Erythroblast (primary cell): Measurements from ENCODE around the gene PRMT6.
A peak's percentile ranks its signal among the peaks of the same experiment; 100 is the strongest.
"Not testable (repeated sequence)": the region's sequence is repeated elsewhere in the genome, so short reads cannot be mapped to it uniquely, and the experiment has no call there.

ENCODE experiments used
- DNase-seq, 2 experiments: peaks; one replicate each; lab custom pipeline; 2025; lab: John Stamatoyannopoulos, UW
- GATA1 ChIP-seq: IDR thresholded peaks from 2 replicates; pipeline ENCODE4 v1.6.1; 2011; ENCODE audit warnings: low read depth, mild to moderate bottlenecking, control low read depth, low read length, moderate library complexity
- POLR2A ChIP-seq: IDR thresholded peaks from 2 replicates; pipeline ENCODE4 v1.6.1; 2011; ENCODE audit warnings: mild to moderate bottlenecking, low read length

Gene PRMT6

GRCh38 chr1:107056426-107057196 is at the start of gene PRMT6:
Gene PRMT6 (plus strand): TSS chr1:107056674. CDS start chr1:107056716, 42 bp downstream.
- DNase-seq = peak; percentile 85 to 86
- TF ChIP-seq GATA1 (no peak), POLR2A (peak; percentile 75)

DNA sequence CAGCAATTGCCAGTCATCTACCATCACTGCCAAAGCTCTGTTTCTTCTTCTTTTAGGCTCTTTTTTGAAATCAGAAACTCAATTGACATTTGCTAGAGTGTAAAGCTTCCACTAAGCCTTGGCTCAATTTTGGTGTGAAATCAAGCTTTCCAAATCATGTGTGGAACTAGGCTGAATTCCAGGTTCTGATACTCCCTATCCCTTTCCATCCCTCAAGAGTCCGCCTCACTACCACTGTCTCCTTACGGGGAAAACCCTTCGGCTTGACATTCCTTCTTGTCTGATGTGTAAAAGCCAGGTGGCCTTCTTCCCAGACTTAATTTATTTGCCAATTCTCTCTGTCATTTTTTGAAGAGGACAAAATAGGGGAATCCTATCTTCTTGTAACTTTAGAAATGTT is 47.2 kb upstream of the PRMT6 start:
- TF ChIP-seq POLR2A (no peak), GATA1 (no peak)
- DNase-seq = no peak

DNA sequence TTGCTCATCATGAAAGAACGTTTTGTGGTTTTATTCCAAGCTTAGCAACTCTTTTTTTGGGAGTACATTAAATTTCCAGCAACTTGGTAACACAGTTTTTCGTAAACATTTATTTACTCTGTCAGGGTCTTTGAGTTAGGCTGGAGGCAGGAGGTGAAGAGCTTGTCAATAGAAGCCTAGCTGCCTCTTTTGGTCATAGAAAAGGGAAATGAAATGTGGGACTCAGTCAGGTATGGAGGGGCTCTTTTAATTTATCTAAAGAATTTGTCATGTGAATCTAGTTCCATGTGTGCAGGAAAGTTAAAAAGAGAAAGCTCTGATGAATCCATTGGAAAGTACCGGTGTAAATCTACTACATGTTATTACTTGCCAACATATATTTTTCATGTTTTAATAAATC is 45.9 kb upstream of the PRMT6 start:
- DNase-seq = no peak
- no peak for TF ChIP-seq POLR2A
- TF ChIP-seq GATA1 = no peak

GRCh38 chr1:107016376-107016978 is 40.0 kb upstream of the PRMT6 start:
- TF ChIP-seq GATA1 (no peak), POLR2A (no peak)
- DNase-seq = no peak

- TF ChIP-seq GATA1 = no peak
- no peak for TF ChIP-seq POLR2A
- DNase-seq = no peak
Measured at GRCh38 chr1:107018445-107018844, 38.0 kb upstream of the PRMT6 start.

GRCh38 chr1:107019166-107019565 is 37.3 kb upstream of the PRMT6 start:
- DNase-seq = no peak
- no peak for TF ChIP-seq GATA1
- no peak for TF ChIP-seq POLR2A

GRCh38 chr1:107038874-107039273 is 17.6 kb upstream of the PRMT6 start:
- not testable (repeated sequence) for DNase-seq

DNA sequence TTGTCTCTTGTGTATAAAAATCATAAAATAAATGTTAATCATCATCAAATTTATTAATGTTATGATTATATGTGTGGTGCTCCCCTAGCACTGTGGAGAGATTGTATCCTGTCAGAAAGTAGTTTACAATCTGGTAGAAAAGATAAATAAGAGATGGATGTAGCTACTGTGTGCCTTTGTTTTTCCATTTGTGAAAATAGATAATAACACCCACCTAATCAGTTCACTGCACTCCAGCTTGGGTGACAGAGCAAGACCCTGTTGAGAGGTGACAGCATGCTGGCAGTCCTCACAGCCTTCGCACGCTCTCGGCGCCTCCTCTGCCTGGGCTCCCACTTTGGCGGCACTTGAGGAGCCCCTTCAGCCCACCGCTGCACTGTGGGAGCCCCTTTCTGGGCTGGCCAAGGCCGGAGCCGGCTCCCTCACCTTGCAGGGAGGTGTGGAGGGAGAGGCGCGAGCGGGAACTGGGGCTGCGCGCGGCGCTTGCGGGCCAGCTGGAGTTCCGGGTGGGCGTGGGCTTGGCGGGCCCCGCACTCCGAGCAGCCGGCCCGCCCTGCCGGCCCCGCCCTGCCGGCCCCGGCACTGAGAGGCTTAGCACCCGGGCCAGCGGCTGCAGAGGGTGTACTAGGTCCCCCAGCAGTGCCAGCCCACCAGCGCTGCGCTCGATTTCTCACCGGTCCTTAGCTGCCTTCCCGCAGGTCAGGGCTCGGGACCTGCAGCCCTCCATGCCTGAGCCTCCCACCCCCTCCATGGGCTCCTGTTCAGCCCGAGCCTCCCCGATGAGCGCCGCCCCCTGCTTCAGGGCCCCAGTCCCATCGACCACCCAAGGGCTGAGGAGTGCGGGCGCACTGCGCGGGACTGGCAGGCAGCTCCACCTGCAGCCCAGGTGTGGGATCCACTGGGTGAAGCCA is 11.9 kb upstream of the PRMT6 start:
- not testable (repeated sequence) for DNase-seq

GRCh38 chr1:107047602-107048001 is 8.9 kb upstream of the PRMT6 start:
- no peak for TF ChIP-seq GATA1
- no peak for TF ChIP-seq POLR2A
- no peak for DNase-seq

DNA sequence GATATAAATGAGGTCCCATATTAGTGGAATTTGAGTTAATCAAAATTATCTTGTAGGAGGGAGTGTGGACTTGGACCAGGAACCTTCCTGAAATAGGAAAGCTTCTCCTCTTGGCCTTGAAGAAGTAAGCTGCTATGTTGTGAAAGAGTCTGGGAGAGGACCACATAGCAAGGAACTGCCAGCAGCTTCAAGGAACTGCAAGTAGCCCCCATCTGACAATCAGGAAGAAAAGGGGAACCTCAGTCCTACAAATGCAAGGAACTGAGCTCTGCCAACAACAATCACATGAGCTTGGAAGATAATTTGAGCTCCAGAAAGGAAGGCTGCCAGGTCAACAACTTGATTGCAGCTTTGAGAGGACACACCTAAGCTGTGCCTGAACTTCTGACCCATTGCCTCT is 8.2 kb upstream of the PRMT6 start:
- DNase-seq = no peak
- TF ChIP-seq GATA1 = no peak
- no peak for TF ChIP-seq POLR2A

GRCh38 chr1:107051266-107051665 is 5.2 kb upstream of the PRMT6 start:
- no peak for DNase-seq
- no peak for TF ChIP-seq POLR2A
- no peak for TF ChIP-seq GATA1

DNA sequence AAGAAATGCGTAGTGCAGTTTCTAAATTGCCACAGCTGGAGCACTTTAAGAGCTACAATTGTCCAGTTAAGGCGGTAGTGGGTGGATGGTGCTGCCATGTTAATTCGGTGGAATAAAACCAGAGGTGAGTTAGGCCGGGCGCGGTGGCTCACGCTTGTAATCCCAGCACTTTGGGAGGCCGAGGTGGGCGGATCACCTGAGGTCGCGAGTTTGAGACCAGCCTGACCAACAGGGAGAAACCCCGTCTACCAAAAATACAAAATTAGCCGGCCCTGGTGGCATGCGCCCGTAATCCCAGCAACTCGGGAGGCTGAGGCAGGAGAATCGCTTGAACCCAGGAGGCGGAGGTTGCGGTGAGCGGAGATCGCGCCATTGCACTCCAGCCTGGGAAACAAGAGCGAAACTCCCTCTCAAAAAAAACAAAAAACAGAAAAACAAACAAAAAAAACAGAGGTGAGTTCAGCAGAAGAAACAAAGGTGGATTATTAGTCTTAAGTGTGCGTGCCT is 502 bp upstream of the PRMT6 start:
- DNase-seq = not testable (repeated sequence)

- DNase-seq = peak; percentile 69 to 70
- TF ChIP-seq POLR2A (no peak), GATA1 (no peak)
Measured at GRCh38 chr1:107057197-107058133, 991 bp downstream of the PRMT6 start.
